NOMO-1 treated with dmso at 0.1 percent for 144 hours (cell line): ENCODE data around the gene MOV10.
A peak's percentile ranks its signal among the peaks of the same experiment; 100 is the strongest.

Experiments
- DNase-seq: peaks from one replicate; lab custom pipeline; 2025; ENCODE audit not compliant: unreplicated experiment; lab: John Stamatoyannopoulos, UW

MOV10 gene

GRCh38 chr1:112698366-112699310 lies 24.2 kb downstream of the MOV10 start:
- no peak for DNase-seq

GRCh38 chr1:112699425-112700144 lies 25.1 kb downstream of the MOV10 start:
- DNase-seq, result no peak

- DNase-seq, result peak; percentile 74
Measured at GRCh38 chr1:112700290-112701226, 26.1 kb downstream of the MOV10 start.

DNA sequence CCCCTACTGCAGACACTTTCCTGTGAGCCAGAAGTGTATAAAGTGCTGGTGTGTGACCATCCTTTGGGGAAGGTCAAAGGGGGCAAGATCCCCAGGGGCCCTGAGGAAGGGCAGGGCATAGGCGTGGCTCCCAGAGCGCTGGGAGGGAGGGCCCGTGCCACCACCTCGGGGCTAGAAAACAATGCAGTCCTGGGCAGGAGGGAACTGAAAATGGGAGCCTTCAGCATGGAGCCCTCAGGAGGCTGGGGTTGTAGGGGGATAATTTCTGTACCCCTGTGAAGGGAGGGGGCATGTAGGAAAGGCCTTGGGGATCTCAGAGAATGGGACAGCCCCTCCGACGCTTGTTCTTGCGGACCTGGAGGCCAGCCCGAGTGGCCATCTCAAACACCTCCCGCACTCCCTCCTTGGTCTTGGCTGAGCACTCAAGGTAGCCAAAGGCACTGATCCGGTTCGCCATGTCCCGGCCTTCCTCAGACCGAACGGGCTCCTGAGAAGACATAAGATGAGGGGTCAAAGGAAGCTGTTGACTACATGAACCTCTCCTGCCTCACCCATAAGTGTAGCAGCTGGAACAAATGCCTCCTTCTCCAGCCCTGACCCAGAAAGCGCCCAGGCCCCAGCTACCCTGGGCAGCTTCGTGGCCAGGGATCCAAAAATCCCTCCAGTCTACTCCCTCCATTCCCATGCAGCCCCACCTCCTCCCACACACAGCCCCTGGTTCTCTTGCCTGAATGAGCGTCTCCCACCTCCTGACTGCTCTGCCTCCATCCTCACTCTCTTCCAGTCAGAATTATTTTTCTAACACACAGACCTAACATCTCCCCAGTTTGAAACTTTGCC lies 27.0 kb downstream of the MOV10 start:
- DNase-seq, result no peak

GRCh38 chr1:112702067-112702395 lies 27.6 kb downstream of the MOV10 start:
- no peak for DNase-seq

- no peak for DNase-seq
Measured at GRCh38 chr1:112702420-112703261, 28.2 kb downstream of the MOV10 start.

GRCh38 chr1:112703706-112704105 lies 29.2 kb downstream of the MOV10 start:
- DNase-seq, result no peak

DNA sequence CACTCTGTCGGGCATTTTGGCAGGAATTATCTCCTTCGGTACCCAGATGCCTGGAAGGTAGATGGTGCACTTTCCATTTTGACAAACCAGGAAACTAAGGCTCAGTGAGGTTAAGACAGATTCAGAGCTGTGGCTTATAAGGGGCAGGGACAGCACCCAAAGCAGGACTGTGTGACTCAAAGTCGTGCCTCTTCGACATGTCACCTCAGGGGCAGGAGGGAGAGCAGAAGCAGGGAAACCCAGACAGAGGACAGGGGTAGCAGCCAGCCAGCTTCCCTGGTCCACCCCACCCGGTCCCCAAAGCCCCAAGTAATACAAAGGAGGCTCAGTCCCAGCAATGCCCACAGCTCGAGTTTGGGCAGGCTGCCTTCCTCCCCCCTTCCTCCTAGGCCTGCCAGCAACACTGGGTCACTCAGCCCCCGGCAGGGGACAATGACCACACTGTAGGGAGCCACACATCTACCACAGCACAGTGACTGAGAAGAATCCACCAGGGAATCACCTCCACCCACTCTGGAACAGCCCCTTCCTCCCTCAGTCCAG lies 30.0 kb downstream of the MOV10 start:
- no peak for DNase-seq

GRCh38 chr1:112704934-112705627 lies 30.6 kb downstream of the MOV10 start:
- DNase-seq, result peak; percentile 77

DNA sequence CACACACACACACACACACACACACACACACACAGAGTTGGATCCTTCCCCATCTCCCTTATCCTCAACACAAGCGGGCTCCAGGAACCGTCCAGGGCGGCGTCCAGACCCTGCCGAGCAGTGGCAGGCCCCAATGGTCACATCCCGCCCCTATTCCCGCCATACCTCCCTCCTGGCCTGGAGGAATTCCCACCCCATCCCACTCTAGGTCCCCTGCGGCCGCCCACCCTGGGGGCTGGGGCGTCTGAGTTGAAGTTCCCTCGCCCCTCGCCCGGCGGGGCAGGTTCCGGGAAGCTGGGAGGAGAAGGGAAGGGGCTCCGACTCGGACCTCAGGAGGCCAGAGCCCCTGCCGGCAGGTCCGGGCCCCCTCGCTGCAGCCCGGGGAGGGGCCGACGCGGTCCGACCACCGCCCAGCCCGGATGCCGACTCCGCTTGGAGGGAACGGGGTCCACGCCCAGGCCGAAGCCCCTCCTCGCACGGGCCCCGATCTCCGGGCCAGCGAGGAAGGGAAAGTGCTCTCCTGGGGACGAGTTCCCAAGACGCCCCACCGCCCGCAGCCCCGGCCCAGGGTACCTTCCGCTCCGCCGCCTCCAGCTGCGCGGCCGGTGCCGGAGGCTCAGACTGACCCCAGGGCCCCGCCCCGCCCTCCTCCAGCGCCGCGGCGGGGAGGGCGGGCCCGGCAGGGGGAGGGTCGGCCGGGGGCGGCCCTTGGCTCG lies 32.2 kb downstream of the MOV10 start, which contains the start of gene RHOC:
RHOC (minus strand) TSS at position 623 of the 716 bp plus-strand sequence. CDS start 3,328 bp downstream, outside the sequence.
- DNase-seq, result no peak

GRCh38 chr1:112707221-112708001 lies 33.0 kb downstream of the MOV10 start:
- DNase-seq, result peak; percentile 69

DNA sequence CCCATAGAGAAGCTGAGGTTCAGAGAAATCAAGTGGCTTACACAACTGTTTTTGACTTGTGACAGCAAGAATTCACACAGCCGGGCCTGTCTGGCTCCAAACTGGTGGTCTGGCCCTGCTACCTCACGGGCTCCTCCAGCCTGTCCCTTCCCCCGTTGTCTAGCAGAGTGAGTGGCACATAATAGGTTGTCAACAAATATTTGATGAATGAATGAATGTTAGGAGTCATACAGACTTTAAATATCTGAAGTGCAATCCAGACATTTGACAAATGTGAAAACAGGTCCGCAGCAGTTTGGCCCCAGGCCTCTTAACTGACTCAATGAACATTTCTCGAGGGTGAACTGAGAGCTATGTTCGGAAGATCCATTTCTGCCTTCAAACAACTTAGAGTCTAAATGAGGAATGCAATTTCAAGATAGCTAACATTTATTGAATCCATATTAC lies 33.6 kb downstream of the MOV10 start:
- no peak for DNase-seq

GRCh38 chr1:112708489-112708888 lies 34.0 kb downstream of the MOV10 start:
- no peak for DNase-seq

GRCh38 chr1:112710159-112710558 lies 35.7 kb downstream of the MOV10 start:
- DNase-seq, result no peak

GRCh38 chr1:112710586-112710985 lies 36.1 kb downstream of the MOV10 start:
- DNase-seq, result no peak

DNA sequence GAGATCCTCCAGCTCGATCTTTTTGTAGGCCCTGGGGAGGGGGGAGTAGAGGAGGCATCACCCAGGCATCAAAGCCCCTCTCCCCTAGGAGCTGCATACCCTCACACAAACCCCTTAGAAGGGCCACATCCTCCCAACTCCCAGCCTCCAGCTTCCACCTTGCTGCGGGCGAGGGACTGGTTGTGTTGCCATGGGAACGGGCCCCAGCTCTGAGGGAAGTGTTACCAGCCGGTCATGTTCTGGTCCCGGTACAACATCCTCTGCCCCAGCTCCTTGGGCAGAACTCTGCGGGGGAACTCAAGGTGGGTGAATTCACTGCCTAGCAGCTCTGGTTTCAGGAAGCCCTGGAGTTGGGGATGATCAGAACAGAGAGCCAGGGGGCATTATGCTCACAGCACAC lies 36.6 kb downstream of the MOV10 start:
- DNase-seq, result no peak

GRCh38 chr1:112711670-112712069 lies 37.2 kb downstream of the MOV10 start:
- DNase-seq, result no peak
